GM12878 (cell line): ENCODE measurements around the gene LDB3. TPM values are rescaled to one million over a fixed set of nuclear protein-coding genes. Genes with fewer than 3 reads are reported as not detected.

Experiments
- ATAC-seq: fragments of 200-7000 bp; cut with Tn5 transposase; 3 replicates; pipeline ENCODE4 v1.9.1; 2020; ENCODE audit warnings: mild to moderate bottlenecking, moderate library complexity
- BruUV-seq: library from RNA; stranded (reverse); fragments of 400-500 nt; replicated peaks from 2 replicates; lab custom pipeline; 2021; lab: Mats Ljungman, UMichigan
- CTCF ChIA-PET: fragments of 300-600 bp; sonication (Branson Sonifier 250); formaldehyde crosslinking; extraction: SDS; loops from one replicate; lab custom pipeline; 2021; ENCODE audit warnings: inconsistent platforms; lab: Yijun Ruan, JAX
- POLR2A ChIA-PET: fragments of 350-600 bp; formaldehyde crosslinking; extraction: SDS; loops from one replicate; lab custom pipeline; 2021; ENCODE audit warnings: inconsistent platforms; lab: Charles Lee
- RAD21 ChIA-PET: fragments of 300-600 bp; sonication (Branson Sonifier 250); formaldehyde crosslinking; loops from one replicate; lab custom pipeline; 2023; ENCODE audit warnings: antibody characterized with exemption; ENCODE audit not compliant: unreplicated experiment; lab: Charles Lee
- SMC1A ChIA-PET: fragments of 300-600 bp; sonication (Branson Sonifier 250); formaldehyde crosslinking; loops from one replicate; lab custom pipeline; 2023; ENCODE audit not compliant: unreplicated experiment, uncharacterized antibody; lab: Charles Lee
- DNase-seq: peaks from one replicate; pipeline ENCODE4 v3.0.0-alpha.2; 2011; ENCODE audit warnings: low read depth, low spot score
- FAIRE-seq: peaks from 3 replicates; lab custom pipeline; 2011; peaks lifted over from hg19 to GRCh38; lab: Jason Lieb, UNC
- H2AFZ ChIP-seq: 2 replicates; pipeline ENCODE4 v1.6.0; 2011; ENCODE audit warnings: low read depth, low read length, control low read depth; ENCODE audit not compliant: control insufficient read depth
- H3K27ac ChIP-seq: 2 replicates; pipeline ENCODE4 v1.5.1; 2011; ENCODE audit warnings: control low read depth; ENCODE audit not compliant: control insufficient read depth, insufficient read depth
- H3K27me3 ChIP-seq, 2 experiments: replicated peaks in 1 of 2; 2 replicates each; pipeline versions ENCODE4 v1.6.0 to v1.6.1; 2011; ENCODE audit warnings: low read length in 1 of 2; ENCODE audit not compliant: control insufficient read depth in 2 of 2, insufficient read depth in 2 of 2
- H3K36me3 ChIP-seq, 2 experiments: 2 replicates each; pipeline ENCODE4 v1.5.1; 2011; ENCODE audit warnings: low read length in 1 of 2; ENCODE audit not compliant: control insufficient read depth in 2 of 2, insufficient read depth in 2 of 2
- H3K4me1 ChIP-seq: 2 replicates; pipeline ENCODE4 v1.6.1; 2011; ENCODE audit warnings: mild to moderate bottlenecking, low read length, moderate library complexity, mixed read lengths; ENCODE audit not compliant: control insufficient read depth, insufficient read depth
- H3K4me2 ChIP-seq: 2 replicates; pipeline ENCODE4 v1.6.0; 2011; ENCODE audit warnings: control low read depth; ENCODE audit not compliant: control insufficient read depth, insufficient read depth
- H3K4me3 ChIP-seq: fragments of 200-600 bp; sonication (generic); 2 replicates; pipeline ENCODE4 v1.5.1; 2016
- H3K79me2 ChIP-seq: 2 replicates; pipeline ENCODE4 v1.6.0; 2011; ENCODE audit warnings: low read length; ENCODE audit not compliant: control insufficient read depth, insufficient read depth
- H3K9ac ChIP-seq: 2 replicates; pipeline ENCODE4 v1.8.0; 2011; ENCODE audit warnings: low read length, control low read depth, mixed read lengths; ENCODE audit not compliant: control insufficient read depth, insufficient read depth
- H3K9me3 ChIP-seq: replicated peaks from 3 replicates; pipeline ENCODE4 v1.5.1; 2011; ENCODE audit warnings: mild to moderate bottlenecking, low read length; ENCODE audit not compliant: control insufficient read depth, insufficient read depth
- H4K20me1 ChIP-seq: 2 replicates; pipeline ENCODE4 v1.6.0; 2011; ENCODE audit not compliant: control insufficient read depth, insufficient read depth
- CEBPZ ChIP-seq: fragments of 150-350 bp; IDR thresholded peaks from 2 replicates; pipeline ENCODE4 v1.6.1; 2016; ENCODE audit warnings: low read depth, low read length
- E4F1 ChIP-seq: fragments of 450-650 bp; IDR thresholded peaks from 2 replicates; pipeline ENCODE4 v1.6.1; 2018; ENCODE audit warnings: borderline replicate concordance, mild to moderate bottlenecking; ENCODE audit not compliant: partially characterized antibody
- EGR1 ChIP-seq, 2 experiments: IDR thresholded peaks; 1 replicate in 1 of 2; 2 replicates in 1 of 2; pipeline ENCODE4 v1.6.1; 2011 to 2012; ENCODE audit warnings: low read depth in 2 of 2, low read length in 2 of 2, borderline replicate concordance in 1 of 2, mild to moderate bottlenecking in 1 of 2, moderate library complexity in 1 of 2
- GATAD2B ChIP-seq: fragments of 450-650 bp; conservative IDR thresholded peaks from 2 replicates; pipeline ENCODE4 v1.6.1; 2017; ENCODE audit warnings: low read depth, mild to moderate bottlenecking, moderate library complexity
- NFIC ChIP-seq: IDR thresholded peaks from 2 replicates; pipeline ENCODE4 v1.6.1; 2012; ENCODE audit warnings: low read depth, mild to moderate bottlenecking, inconsistent platforms, low read length, moderate library complexity
- POLR2A ChIP-seq: IDR thresholded peaks from 2 replicates; pipeline ENCODE4 v1.6.1; 2011; ENCODE audit warnings: low read depth, mild to moderate bottlenecking, low read length
- RAD51 ChIP-seq: fragments of 450-650 bp; IDR thresholded peaks from 2 replicates; pipeline ENCODE4 v1.6.1; 2016; ENCODE audit warnings: moderate library complexity, mild to moderate bottlenecking, inconsistent platforms
- SREBF1 ChIP-seq: IDR thresholded peaks from 2 replicates; pipeline ENCODE4 v1.6.1; 2012; ENCODE audit warnings: mild to moderate bottlenecking, low read length
- SREBF2 ChIP-seq: IDR thresholded peaks from 2 replicates; pipeline ENCODE4 v1.6.1; 2012; ENCODE audit warnings: mild to moderate bottlenecking, low read length
- ZNF622 ChIP-seq: fragments of 450-650 bp; IDR thresholded peaks from 2 replicates; pipeline ENCODE4 v1.6.1; 2017; ENCODE audit warnings: mild to moderate bottlenecking, inconsistent platforms
- WGBS: methylation state at CpG from one replicate; pipeline ENCODE4 v1.1.6; 2016; ENCODE audit warnings: low lambda C conversion rate; ENCODE audit not compliant: insufficient replicate concordance, insufficient coverage; ENCODE audit errors: missing lambda C conversion rate; 5-methylcytosine and 5-hydroxymethylcytosine counted together
- in situ Hi-C: fragments of 300-500 bp; cut with MboI; formaldehyde crosslinking; loops from 9 replicates; pipeline ENCODE4 v1.14.3; 2018; ENCODE audit warnings: mixed read lengths
- intact Hi-C: fragments of 100-400 bp; cut with micrococcal nuclease; formaldehyde crosslinking; loops from one replicate; pipeline ENCODE4 v1.14.2; 2022; ENCODE audit not compliant: unreplicated experiment
- polyA plus RNA-seq, 11 experiments: library from polyadenylated mRNA; depleted of rRNA in 4 of 11; unstranded in 6 of 11; stranded (reverse) in 5 of 11; fragments of >200 nt; fragmentation: Nextera tagmentation in 4 of 11; fragmentation: Illumina TruSeq in 1 of 11; extraction: Ambion mirVana in 4 of 11; extraction: Trizol in 1 of 11; gene quantifications; 1 replicate in 1 of 11; 2 replicates in 10 of 11; pipeline versions ENCODE4 v1.2.1 to v1.2.3, GENCODE V29; 2011 to 2016; ENCODE audit warnings: inconsistent platforms in 2 of 11, missing spikeins in 2 of 11, low read depth in 1 of 11
- total RNA-seq, 4 experiments: library from RNA; depleted of rRNA in 3 of 4; stranded (reverse); fragments of >200 nt in 3 of 4; fragmentation: Illumina TruSeq in 1 of 4; extraction: Trizol in 1 of 4; gene quantifications; 2 replicates each; pipeline versions ENCODE4 v1.2.1 to v1.2.3, GENCODE V29; 2013 to 2021

Gene LDB3
- total and polyA plus RNA-seq, 10 of the 15 experiments (the other 5 are each of a cell fraction or from before 2014, with no cell fraction given), result 0.02 to 0.07 (median 0.04) TPM; not detected in 1

GRCh38 chr10:86769991-86770390 lies 101.7 kb downstream of the LDB3 start:
- Histone ChIP-seq H3K9ac (no peak overlapping the region), H3K4me2 (no peak overlapping the region), H2AFZ (no peak overlapping the region), H3K27ac (no peak overlapping the region), H4K20me1 (peaks cover 3% of the 10 kb centered on the region)
- FAIRE-seq, result no peak
- ChIA-PET SMC1A (interaction anchor here (0.7 to 2.5 kb wide), 8 partner anchors 10 to 57 kb away, joined by 3 to 11 read pairs (median 4); no protein-coding TSS in a partner anchor), CTCF (interaction anchor here (0.6 to 2.1 kb wide), 4 partner anchors 10 to 131 kb away, joined by 3 to 6 read pairs (median 3); no protein-coding TSS in a partner anchor)
- no peak; the same call in 2 of the 3 replicates for ATAC-seq
- in situ Hi-C loops, result no loop called here
- no TSS peak for BruUV-seq
- no peak for TF ChIP-seq ZNF622
- no peak for TF ChIP-seq EGR1 (IDR thresholded peaks at IDR 0.05; ENCODE audit: borderline replicate concordance in 1 of 2, low read depth in 2 of 2, low read length in 2 of 2)
- no peak for TF ChIP-seq SREBF1
- TF ChIP-seq, all 136 proteins: peak for 0
- 97% methylated on average over 10 of the region's 10 CpGs for WGBS
- no peaks in the 10 kb centered on the region for H3K9me3 ChIP-seq
- ChIA-PET POLR2A (interaction anchor here (0.6 to 1.6 kb wide), 2 partner anchors 8 to 17 kb away, joined by 3 to 5 read pairs; no protein-coding TSS in a partner anchor), RAD21 (interaction anchor here (0.6 kb wide), 1 partner anchor 27 kb away, joined by 4 read pairs; no protein-coding TSS in a partner anchor)
- no peak for DNase-seq
- H3K4me1 ChIP-seq, result peaks cover 22% of the 10 kb centered on the region
- H3K36me3 ChIP-seq, result no peaks in the 10 kb centered on the region; a peak in 1 of 4 replicates
- H3K27me3 ChIP-seq, result no peaks in the 10 kb centered on the region
- H3K4me3 ChIP-seq, result no peak overlapping the region
- peaks cover 39% of the 10 kb centered on the region for H3K79me2 ChIP-seq
- intact Hi-C loops, result no loop called here

GRCh38 chr10:86770412-86770960 lies 102.2 kb downstream of the LDB3 start:
- H3K9ac ChIP-seq, result no peak overlapping the region
- no peak overlapping the region for H3K4me2 ChIP-seq
- H3K27ac ChIP-seq, result no peak overlapping the region
- DNase-seq (no peak), ATAC-seq (peak; percentile 66), FAIRE-seq (no peak)
- intact Hi-C loops, result no loop called here
- no peaks in the 10 kb centered on the region; a peak in 1 of 4 replicates for H3K36me3 ChIP-seq
- no peaks in the 10 kb centered on the region for H3K9me3 ChIP-seq
- WGBS, result 50% methylated on average over 2 of the region's 2 CpGs
- H3K4me1 ChIP-seq, result peaks cover 27% of the 10 kb centered on the region
- ChIA-PET CTCF (interaction anchor here (0.6 to 2.1 kb wide), 5 partner anchors 9 to 130 kb away, joined by 3 to 6 read pairs (median 3); no protein-coding TSS in a partner anchor), POLR2A (interaction anchor here (1.6 kb wide), 1 partner anchor 9 kb away, joined by 5 read pairs; no protein-coding TSS in a partner anchor), SMC1A (interaction anchor here (0.7 to 2.5 kb wide), 11 partner anchors 8 to 109 kb away, joined by 3 to 11 read pairs (median 4); no protein-coding TSS in a partner anchor), RAD21 (interaction anchor here (0.6 to 1.4 kb wide), 2 partner anchors 9 to 27 kb away, joined by 3 to 4 read pairs; no protein-coding TSS in a partner anchor)
- in situ Hi-C loops, result no loop called here
- peaks cover 3% of the 10 kb centered on the region for H4K20me1 ChIP-seq
- BruUV-seq, result no TSS peak
- peaks cover 41% of the 10 kb centered on the region for H3K79me2 ChIP-seq
- no peak overlapping the region for H3K4me3 ChIP-seq
- H2AFZ ChIP-seq, result no peak overlapping the region
- no peaks in the 10 kb centered on the region for H3K27me3 ChIP-seq
- TF ChIP-seq GATAD2B (no peak), E4F1 (no peak), POLR2A (no peak), RAD51 (no peak), SREBF2 (no peak), NFIC (no peak), CEBPZ (no peak)
